Transverse colon (tissue), 4 donors: Measurements from ENCODE around the gene SNX1. TPM values are rescaled to one million over a fixed set of nuclear protein-coding genes. Genes with fewer than 3 reads are reported as not detected.

Experiments
- DNase-seq: peaks from one replicate; pipeline ENCODE4 v3.0.0-alpha.2; 2019
- H3K27ac ChIP-seq, 4 donors: fragments of 200-600 bp; sonication (generic); 2 replicates each; pipeline ENCODE4 v1.5.1; 2016 to 2018; ENCODE audit warnings: inconsistent platforms in 4 of 4
- H3K27me3 ChIP-seq: fragments of 200-600 bp; sonication (generic); 2 replicates; pipeline ENCODE4 v1.5.1; 2017; ENCODE audit warnings: inconsistent platforms
- H3K36me3 ChIP-seq, 4 donors: fragments of 200-600 bp; sonication (generic); 2 replicates each; pipeline ENCODE4 v1.5.1; 2017 to 2019; ENCODE audit warnings: inconsistent platforms in 4 of 4
- H3K4me1 ChIP-seq, 4 donors: fragments of 200-600 bp; sonication (generic); 2 replicates each; pipeline ENCODE4 v1.5.1; 2017 to 2020; ENCODE audit warnings: inconsistent platforms in 4 of 4
- H3K4me3 ChIP-seq, 4 donors: fragments of 200-600 bp; sonication (generic); 1 replicate in 1 of 4; 2 replicates in 3 of 4; pipeline versions ENCODE4 v1.5.1 to v1.6.1; 2017 to 2019; ENCODE audit warnings: inconsistent platforms in 4 of 4
- H3K9me3 ChIP-seq, 2 donors: fragments of 200-600 bp; sonication (generic); 2 replicates each; pipeline ENCODE4 v1.5.1; 2017 to 2019; ENCODE audit warnings: inconsistent platforms in 2 of 2
- CTCF ChIP-seq, 5 experiments: fragments of 200-600 bp in 3 of 5; fragments of 450-650 bp in 2 of 5; sonication (generic) in 3 of 5; IDR thresholded peaks; 1 replicate in 2 of 5; 2 replicates in 3 of 5; pipeline ENCODE4 v1.5.1; 2016 to 2017; ENCODE audit warnings: antibody characterized with exemption in 5 of 5, inconsistent platforms in 3 of 5, mild to moderate bottlenecking in 2 of 5, moderate library complexity in 1 of 5
- EP300 ChIP-seq: sonication (generic); formaldehyde crosslinking; IDR thresholded peaks from one replicate; pipeline ENCODE4 v1.6.1; 2017; ENCODE audit warnings: antibody characterized with exemption, low read depth
- POLR2A ChIP-seq: fragments of 450-650 bp; IDR thresholded peaks from one replicate; pipeline ENCODE4 v1.6.1; 2016; ENCODE audit warnings: antibody characterized with exemption, mild to moderate bottlenecking, moderate library complexity
- POLR2AphosphoS5 ChIP-seq, 3 donors: sonication (generic); formaldehyde crosslinking; IDR thresholded peaks; one replicate each; pipeline ENCODE4 v1.6.1; 2016; ENCODE audit warnings: antibody characterized with exemption in 3 of 3
- WGBS, 2 donors: methylation state at CpG; one replicate each; pipeline ENCODE4 v1.1.5; 2018; ENCODE audit warnings: low coverage in 1 of 2; 5-methylcytosine and 5-hydroxymethylcytosine counted together
- in situ Hi-C, 4 donors: fragments of 200-750 bp; cut with MboI; loops; one replicate each; pipeline versions ENCODE4 v1.15.0 to v1.15.1; 2017; ENCODE audit warnings: low sequenced_read_pairs in 3 of 4, low pct_ligation_motif_present in 1 of 4, low pct_unique_long_range_greater_than_20kb in 1 of 4
- intact Hi-C: fragments of 100-400 bp; cut with DNase I; formaldehyde crosslinking; loops from one replicate; pipeline ENCODE4 v1.15.1; 2023; ENCODE audit warnings: low total_unique reads
- total RNA-seq, 4 donors: library from RNA; depleted of rRNA; stranded (reverse); fragments of >200 nt; gene quantifications; one replicate each; pipeline ENCODE4 v1.1.0, GENCODE V29; 2016

The SNX1 gene
- total RNA-seq, 4 donors from 2014 or later, result 42.4 to 91.0 (median 65.4) TPM

- WGBS, 2 donors, result 93 to 96% methylated on average over 6 to 7 of the region's 7 CpGs
- in situ Hi-C loops (no loop called here), intact Hi-C loops (no loop called here)
- Histone ChIP-seq H3K4me1 (no peaks in the 10 kb centered on the region), H3K9me3 (no peaks in the 10 kb centered on the region), H3K36me3 (peaks cover 0 to 91% (median 45%) of the 10 kb centered on the region in 4 donors), H3K4me3 (no peak overlapping the region), H3K27ac (no peak overlapping the region), H3K27me3 (no peaks in the 10 kb centered on the region)
- TF ChIP-seq POLR2A (no peak), POLR2AphosphoS5 (IDR thresholded peaks at IDR 0.05) (no peak), EP300 (no peak), CTCF (IDR thresholded peaks at IDR 0.05) (no peak)
- DNase-seq, result no peak
Observed at GRCh38 chr15:64131547-64131946, 35.8 kb downstream of the SNX1 start.

- H3K4me3 ChIP-seq, result no peak overlapping the region
- H3K27ac ChIP-seq, result no peak overlapping the region
- H3K36me3 ChIP-seq, result peaks cover 0 to 91% (median 47%) of the 10 kb centered on the region in 4 donors
- no peaks in the 10 kb centered on the region for H3K27me3 ChIP-seq
- no peaks in the 10 kb centered on the region for H3K4me1 ChIP-seq
- WGBS, 2 donors, result 90% methylated on average over 4 of the region's 4 CpGs; no CpG with 5 or more reads in 1 of the 2 donors
- TF ChIP-seq POLR2AphosphoS5 (IDR thresholded peaks at IDR 0.05) (no peak), EP300 (no peak), CTCF (IDR thresholded peaks at IDR 0.05) (no peak), POLR2A (no peak)
- H3K9me3 ChIP-seq, result no peaks in the 10 kb centered on the region
- in situ Hi-C loops, result no loop called here
- DNase-seq, result no peak
- intact Hi-C loops, result no loop called here
Observed at GRCh38 chr15:64132217-64132616, 36.4 kb downstream of the SNX1 start.

GRCh38 chr15:64133623-64134344 lies 38.0 kb downstream of the SNX1 start:
- Histone ChIP-seq H3K27me3 (no peaks in the 10 kb centered on the region), H3K4me1 (no peaks in the 10 kb centered on the region), H3K27ac (no peak overlapping the region), H3K4me3 (no peak overlapping the region), H3K36me3 (peaks cover 0 to 90% (median 44%) of the 10 kb centered on the region in 4 donors), H3K9me3 (no peaks in the 10 kb centered on the region)
- in situ Hi-C loops (no loop called here), intact Hi-C loops (no loop called here)
- DNase-seq, result no peak
- TF ChIP-seq POLR2A (no peak), EP300 (no peak), POLR2AphosphoS5 (IDR thresholded peaks at IDR 0.05) (no peak), CTCF (IDR thresholded peaks at IDR 0.05) (no peak)
- WGBS, 2 donors, result 88 to 94% methylated on average over 3 to 10 of the region's 10 CpGs

- TF ChIP-seq EP300, result no peak
- no peaks in the 10 kb centered on the region for H3K4me1 ChIP-seq
- no peaks in the 10 kb centered on the region for H3K9me3 ChIP-seq
- H3K27me3 ChIP-seq, result no peaks in the 10 kb centered on the region
- peaks cover 0 to 86% (median 41%) of the 10 kb centered on the region in 4 donors for H3K36me3 ChIP-seq
- H3K27ac ChIP-seq, result no peak overlapping the region
- in situ Hi-C loops, result no loop called here
- no peak for DNase-seq
- WGBS, 2 donors, result 75% methylated on average over 9 of the region's 9 CpGs; no CpG with 5 or more reads in 1 of the 2 donors
- intact Hi-C loops, result no loop called here
- H3K4me3 ChIP-seq, result no peak overlapping the region
Observed at GRCh38 chr15:64134345-64134829, 38.6 kb downstream of the SNX1 start.
